ENCODE results near the gene CKS2. TPM values are rescaled to one million over a fixed set of nuclear protein-coding genes. Genes with fewer than 3 reads are reported as not detected.

CKS2 gene
- total and polyA plus RNA-seq, 2 of the 8 experiments (the other 6 are each of a cell fraction or from before 2014, with no cell fraction given): 337 to 689 TPM

DNA sequence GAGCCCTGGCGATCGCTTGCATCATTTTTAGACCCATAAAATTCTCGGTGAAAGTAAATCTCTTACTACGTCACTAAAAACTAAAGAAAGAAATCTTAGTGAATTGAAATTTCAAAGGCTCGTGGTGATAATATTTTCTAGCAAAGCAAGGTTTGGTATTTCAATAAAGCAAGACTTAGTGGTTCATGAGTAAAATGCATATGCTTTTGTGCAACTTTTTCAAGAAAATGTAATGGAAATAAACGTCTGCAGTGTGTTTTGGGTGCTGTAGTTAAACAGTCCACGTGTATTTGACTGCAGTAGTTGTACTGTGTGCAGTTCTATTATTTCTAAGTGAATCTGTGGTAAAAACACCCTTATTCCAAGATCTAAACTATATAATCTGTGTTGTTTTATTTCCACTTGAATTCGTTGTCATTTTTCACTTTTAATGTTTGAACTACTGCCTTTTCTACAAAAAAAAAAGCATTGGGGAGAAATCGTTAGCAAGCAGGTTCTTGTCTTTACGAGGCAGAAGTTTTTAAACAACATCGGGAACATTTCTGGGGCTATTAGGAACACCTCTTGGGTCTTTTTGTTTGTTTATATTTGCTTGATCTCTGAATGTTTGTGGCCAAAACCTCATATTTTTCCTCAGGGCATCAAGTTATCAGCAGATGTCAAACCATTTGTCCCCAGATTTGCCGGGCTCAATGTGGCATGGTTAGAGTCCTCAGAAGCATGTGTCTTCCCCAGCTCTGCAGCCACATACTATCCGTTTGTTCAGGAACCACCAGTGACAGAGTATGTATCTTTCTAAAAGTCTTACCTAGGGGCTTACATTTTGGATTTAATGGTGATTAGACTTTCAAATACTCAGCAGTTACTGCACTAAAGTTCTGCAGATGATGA is 8.3 kb downstream of the CKS2 start:
- Histone ChIP-seq H2AFZ (ENCODE audit: low read length) (no peak overlapping the region), H3K14ac (ENCODE audit: insufficient read length) (no peak overlapping the region), H2BK120ac (replicated peaks; ENCODE audit: low read depth, low read length) (no peak overlapping the region), H3K4ac (replicated peaks; ENCODE audit: insufficient read length, low read depth, low read length) (no peak overlapping the region), H2BK20ac (ENCODE audit: low read length) (0 out of 2 replicates have a peak overlapping the region, but pooled peaks have one; percentile 6), H3K18ac (ENCODE audit: extremely low read depth, low read length) (no peak overlapping the region), H4K5ac (ENCODE audit: insufficient read length, low read depth, low read length) (peak overlapping the region; percentile 93), H3K9me3 (ENCODE audit: insufficient read depth in 2 of 2, low read depth in 1 of 2, low read length in 1 of 2) (no peaks in the 10 kb centered on the region), H3K79me2 (ENCODE audit: control insufficient read depth in 1 of 2, insufficient read depth in 2 of 2, low read length in 2 of 2) (peaks cover 21 to 85% of the 10 kb centered on the region in 2 experiments), H3K56ac (replicated peaks; ENCODE audit: insufficient read length, low read depth, low read length) (no peak overlapping the region), H3K27me3 (replicated peaks in 1 of 4; ENCODE audit: control insufficient read depth in 3 of 4, extremely low read depth in 1 of 4, insufficient read depth in 3 of 4, low read length in 3 of 4) (no peaks in the 10 kb centered on the region), H3K9ac (replicated peaks in 1 of 4; ENCODE audit: extremely low read depth in 1 of 4, low read depth in 3 of 4, low read length in 3 of 4) (peak overlapping the region; percentile 92 to 99 (median 96)), H3K4me3 (ENCODE audit: extremely low read depth in 1 of 4, insufficient read depth in 2 of 4, low read depth in 3 of 4, low read length in 4 of 4) (peak overlapping the region; percentile 69 to 84 (median 76)), H3K79me1 (ENCODE audit: low read depth, low read length) (no peaks in the 10 kb centered on the region; the same call in 1 of the 2 replicates), H3K4me1 (replicated peaks in 1 of 4; ENCODE audit: control insufficient read depth in 3 of 4, insufficient read depth in 4 of 4, low read length in 3 of 4) (peaks cover 0 to 8% (median 1%) of the 10 kb centered on the region in 4 experiments; a peak in 3 of 7 replicates), H3K27ac (ENCODE audit: low read depth, low read length) (peak overlapping the region; percentile 99), H4K20me1 (replicated peaks in 1 of 2; ENCODE audit: control insufficient read depth in 1 of 2, insufficient read depth in 2 of 2, low read length in 2 of 2) (peaks cover 3 to 8% of the 10 kb centered on the region in 2 experiments), H3K36me3 (ENCODE audit: control insufficient read depth in 2 of 4, insufficient read depth in 4 of 4, low read length in 3 of 4) (peaks cover 6 to 54% (median 25%) of the 10 kb centered on the region in 4 experiments), H3K4me2 (ENCODE audit: insufficient read depth in 1 of 2, low read depth in 2 of 2, low read length in 2 of 2) (peak overlapping the region; percentile 64 to 74), H4K91ac (replicated peaks; ENCODE audit: insufficient read length, low read length) (no peak overlapping the region), H4K8ac (ENCODE audit: extremely low read depth, insufficient read depth, low read length) (no peak overlapping the region), H2AK5ac (ENCODE audit: low read depth, low read length) (no peak overlapping the region), H3K23ac (ENCODE audit: insufficient read length) (no peak overlapping the region), H2BK15ac (ENCODE audit: low read length) (no peak overlapping the region), H3K23me2 (ENCODE audit: low read depth, low read length) (no peaks in the 10 kb centered on the region; the same call in 1 of the 2 replicates), H2BK12ac (ENCODE audit: low read depth, low read length) (no peak overlapping the region), H2BK5ac (ENCODE audit: low read depth, low read length) (no peak overlapping the region; the same call in 1 of the 2 replicates)
- FAIRE-seq: no peak
- no peak for DNase-seq (ENCODE audit: low read depth in 1 of 2, low spot score in 2 of 2)
- POLR2A ChIA-PET (ENCODE audit: partially characterized antibody): interaction anchor here (0.7 to 3.3 kb wide), 11 partner anchors 8 to 286 kb away, joined by 3 to 33 read pairs (median 3); partner anchors contain the start of genes CKS2 and GADD45G
- 24% methylated on average over 13 of the region's 13 CpGs; no CpG with 5 or more reads in 1 of the 2 experiments for WGBS, 2 experiments (ENCODE audit: extremely low coverage in 1 of 2, insufficient coverage in 1 of 2, insufficient read length in 1 of 2, insufficient replicate concordance in 2 of 2, low coverage in 1 of 2, low lambda C conversion rate in 2 of 2, missing lambda C conversion rate in 1 of 2)
- CTCF ChIA-PET (ENCODE audit: partially characterized antibody): no interaction called here
- TF ChIP-seq TAF7 (optimal IDR thresholded peaks at IDR 0.05; ENCODE audit: borderline replicate concordance, low read depth, low read length) (peak; percentile 5), SUZ12 (IDR thresholded peaks at IDR 0.05; ENCODE audit: low read length) (no peak), CHD1 (IDR thresholded peaks at IDR 0.05; ENCODE audit: low read depth, low read length) (0 out of 2 replicates have a peak, but pooled peaks have one; percentile 17), EP300 (IDR thresholded peaks at IDR 0.05; ENCODE audit: borderline replicate concordance in 1 of 2, low read depth in 2 of 2, low read length in 2 of 2) (no peak), RBBP5 (IDR thresholded peaks at IDR 0.05; ENCODE audit: borderline replicate concordance, low read depth, low read length) (no peak), RAD21 (IDR thresholded peaks at IDR 0.05 in 1 of 2, conservative IDR thresholded peaks at IDR 0.05 in 1 of 2; ENCODE audit: low read depth in 2 of 2, low read length in 2 of 2) (no peak), RNF2 (IDR thresholded peaks at IDR 0.05; ENCODE audit: borderline replicate concordance, low read depth, low read length, missing control alignments, poor library complexity, severe bottlenecking) (no peak), SIX5 (IDR thresholded peaks at IDR 0.05; ENCODE audit: low read depth, low read length) (no peak), SP2 (IDR thresholded peaks at IDR 0.05; ENCODE audit: low read length) (no peak)

All from H1 (cell line).